ENCODE data around the gene REXO4.

Gene REXO4

GRCh38 chr9:133440874-133441273 is 23.1 kb upstream of the REXO4 start:
- POLR2A ChIA-PET, result interaction anchor here (1.2 kb wide), 1 partner anchor 19 kb away, joined by 4 read pairs; the partner anchor contains the start of gene CACFD1
- Histone ChIP-seq H3K4me1 (ENCODE audit: control insufficient read depth, insufficient read depth, low read length) (no peaks in the 10 kb centered on the region), H3K4me3 (ENCODE audit: low read depth, low read length) (no peak overlapping the region), H3K27ac (ENCODE audit: extremely low read depth, low read depth, low read length) (no peak overlapping the region), H3K9me3 (ENCODE audit: control insufficient read depth, insufficient read depth, low read depth, low read length) (no peaks in the 10 kb centered on the region), H3K36me3 (ENCODE audit: control insufficient read depth in 2 of 2, insufficient read depth in 1 of 2, low read length in 2 of 2) (no peaks in the 10 kb centered on the region)
- CTCF ChIA-PET, result interaction anchor here (1.7 kb wide), 1 partner anchor 46 kb away, joined by 4 read pairs; no protein-coding TSS in a partner anchor
- TF ChIP-seq SETDB1 (IDR thresholded peaks at IDR 0.05; ENCODE audit: insufficient read length, low read length) (no peak), ZNF791 (tag by site-specific recombination; IDR thresholded peaks at IDR 0.05) (no peak), ZBTB48 (tag by site-specific recombination; IDR thresholded peaks at IDR 0.05) (no peak), KLF7 (tag by site-specific recombination; IDR thresholded peaks at IDR 0.05; ENCODE audit: borderline replicate concordance) (no peak), ZNF560 (tag by site-specific recombination; IDR thresholded peaks at IDR 0.05; ENCODE audit: borderline replicate concordance) (no peak), ZSCAN16 (tag by site-specific recombination; IDR thresholded peaks at IDR 0.05) (no peak), ZEB2 (tag by site-specific recombination; IDR thresholded peaks at IDR 0.05) (no peak), KLF9 (tag by site-specific recombination; IDR thresholded peaks at IDR 0.05; ENCODE audit: low read depth) (no peak), SP3 (tag by site-specific recombination; IDR thresholded peaks at IDR 0.05) (no peak)
- TF ChIP-seq, protein P1, sequence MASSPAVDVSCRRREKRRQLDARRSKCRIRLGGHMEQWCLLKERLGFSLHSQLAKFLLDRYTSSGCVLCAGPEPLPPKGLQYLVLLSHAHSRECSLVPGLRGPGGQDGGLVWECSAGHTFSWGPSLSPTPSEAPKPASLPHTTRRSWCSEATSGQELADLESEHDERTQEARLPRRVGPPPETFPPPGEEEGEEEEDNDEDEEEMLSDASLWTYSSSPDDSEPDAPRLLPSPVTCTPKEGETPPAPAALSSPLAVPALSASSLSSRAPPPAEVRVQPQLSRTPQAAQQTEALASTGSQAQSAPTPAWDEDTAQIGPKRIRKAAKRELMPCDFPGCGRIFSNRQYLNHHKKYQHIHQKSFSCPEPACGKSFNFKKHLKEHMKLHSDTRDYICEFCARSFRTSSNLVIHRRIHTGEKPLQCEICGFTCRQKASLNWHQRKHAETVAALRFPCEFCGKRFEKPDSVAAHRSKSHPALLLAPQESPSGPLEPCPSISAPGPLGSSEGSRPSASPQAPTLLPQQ (tag by site-specific recombination; IDR thresholded peaks at IDR 0.05), result no peak

- TF ChIP-seq ZNF544 (tag by site-specific recombination; IDR thresholded peaks at IDR 0.05), result no peak
- TF ChIP-seq FEZF1 (tag by site-specific recombination; IDR thresholded peaks at IDR 0.05), result no peak
- TF ChIP-seq KLF1 (tag by site-specific recombination; IDR thresholded peaks at IDR 0.05), result no peak
- no peak for TF ChIP-seq ZNF239 (tag by site-specific recombination; IDR thresholded peaks at IDR 0.05)
- TF ChIP-seq WT1 (tag by site-specific recombination; IDR thresholded peaks at IDR 0.05), result no peak
- TF ChIP-seq ZNF791 (tag by site-specific recombination; IDR thresholded peaks at IDR 0.05), result no peak
- no peak for TF ChIP-seq ZFP41 (tag by site-specific recombination; IDR thresholded peaks at IDR 0.05; ENCODE audit: borderline replicate concordance)
- no peak for TF ChIP-seq ZNF837 (tag by site-specific recombination; IDR thresholded peaks at IDR 0.05)
- TF ChIP-seq ZNF354C (tag by site-specific recombination; IDR thresholded peaks at IDR 0.05; ENCODE audit: borderline replicate concordance, low read depth), result no peak
- no peak for TF ChIP-seq ZNF404 (tag by site-specific recombination; IDR thresholded peaks at IDR 0.05)
- TF ChIP-seq ZNF174 (tag by site-specific recombination; IDR thresholded peaks at IDR 0.05), result no peak
- no peak for TF ChIP-seq PATZ1 (tag by site-specific recombination; IDR thresholded peaks at IDR 0.05)
- no peak for TF ChIP-seq PRDM1 (tag by site-specific recombination; IDR thresholded peaks at IDR 0.05)
- no peak for TF ChIP-seq ZNF214 (tag by site-specific recombination; IDR thresholded peaks at IDR 0.05; ENCODE audit: borderline replicate concordance)
- no peak for TF ChIP-seq ZNF10 (tag by site-specific recombination; IDR thresholded peaks at IDR 0.05)
- TF ChIP-seq ZNF202 (tag by site-specific recombination; IDR thresholded peaks at IDR 0.05; ENCODE audit: borderline replicate concordance), result no peak
- CTCF ChIA-PET, result interaction anchor here (1.1 kb wide), 1 partner anchor 22 kb away, joined by 5 read pairs; no protein-coding TSS in a partner anchor
- POLR2A ChIA-PET, result interaction anchor here (1.6 kb wide), 1 partner anchor 9 kb away, joined by 4 read pairs; no protein-coding TSS in a partner anchor
- H3K9me3 ChIP-seq (ENCODE audit: control insufficient read depth, insufficient read depth, low read depth, low read length), result no peaks in the 10 kb centered on the region
- no peak overlapping the region for H3K27ac ChIP-seq (ENCODE audit: extremely low read depth, low read depth, low read length)
- no peak overlapping the region for H3K4me3 ChIP-seq (ENCODE audit: low read depth, low read length)
- H3K4me1 ChIP-seq (ENCODE audit: control insufficient read depth, insufficient read depth, low read length), result no peaks in the 10 kb centered on the region
- H3K36me3 ChIP-seq (ENCODE audit: control insufficient read depth in 2 of 2, insufficient read depth in 1 of 2, low read length in 2 of 2), result no peaks in the 10 kb centered on the region
Observed at GRCh38 chr9:133439337-133439736, 21.5 kb upstream of the REXO4 start.

Measured in HEK293 (cell line).